ENCODE data around the gene CUEDC2. TPM values are rescaled to one million over a fixed set of nuclear protein-coding genes. Genes with fewer than 3 reads are reported as not detected.

The CUEDC2 gene
- total RNA-seq, 5 donors from 2014 or later (not counting 1 experiment from before 2014, with no cell fraction given), result 32.2 to 41.4 (median 37.8) TPM

- Mint-ChIP-seq H3K36me3 (no peaks in the 10 kb centered on the region), H3K9me3 (no peaks in the 10 kb centered on the region), H3K4me1 (peaks cover 24 to 41% (median 31%) of the 10 kb centered on the region in 3 donors), H3K4me3 (no peak overlapping the region), H3K27me3 (peaks cover 22 to 48% of the 10 kb centered on the region in 2 donors), H3K27ac (no peak overlapping the region)
- no peaks in the 10 kb centered on the region for H3K36me3 ChIP-seq (ENCODE audit: control insufficient read depth in 2 of 2, extremely low read depth in 1 of 2, insufficient read depth in 1 of 2, low read length in 1 of 2)
- 87% methylated on average over 4 of the region's 9 CpGs for whole genome bisulfite sequencing (ENCODE audit: insufficient coverage)
- ChIA-PET CTCF (no interaction called here), POLR2A (no interaction called here)
- no peak for DNase-seq
- peaks cover 20 to 33% of the 10 kb centered on the region in 2 experiments for H3K4me1 ChIP-seq (ENCODE audit: control insufficient read depth in 1 of 2, extremely low read depth in 1 of 2, insufficient read depth in 2 of 2, low read length in 2 of 2)
- H3K27me3 ChIP-seq (replicated peaks in 1 of 2; ENCODE audit: control insufficient read depth in 2 of 2, extremely low read depth in 1 of 2, insufficient read depth in 2 of 2, low read length in 1 of 2), result peaks cover 5 to 71% of the 10 kb centered on the region in 2 experiments
- H3K27ac ChIP-seq (ENCODE audit: low read length), result no peak overlapping the region
- no peak overlapping the region for H3K4me3 ChIP-seq (ENCODE audit: control insufficient read depth in 1 of 2, extremely low read depth in 1 of 2, low read length in 1 of 2)
- no peak for ATAC-seq (replicated peaks in 1 of 4)
- H3K9me3 ChIP-seq, result no peaks in the 10 kb centered on the region
These were observed 16.1 kb downstream of the CUEDC2 start for GRCh38 chr10:102416283-102416682.

GRCh38 chr10:102414749-102415148 is 17.6 kb downstream of the CUEDC2 start:
- Histone ChIP-seq H3K9me3 (no peaks in the 10 kb centered on the region), H3K27ac (ENCODE audit: low read length) (no peak overlapping the region), H3K36me3 (ENCODE audit: control insufficient read depth in 2 of 2, extremely low read depth in 1 of 2, insufficient read depth in 1 of 2, low read length in 1 of 2) (no peaks in the 10 kb centered on the region), H3K27me3 (replicated peaks in 1 of 2; ENCODE audit: control insufficient read depth in 2 of 2, extremely low read depth in 1 of 2, insufficient read depth in 2 of 2, low read length in 1 of 2) (peaks cover 5 to 86% of the 10 kb centered on the region in 2 experiments), H3K4me1 (ENCODE audit: control insufficient read depth in 1 of 2, extremely low read depth in 1 of 2, insufficient read depth in 2 of 2, low read length in 2 of 2) (peaks cover 16 to 38% of the 10 kb centered on the region in 2 experiments), H3K4me3 (ENCODE audit: control insufficient read depth in 1 of 2, extremely low read depth in 1 of 2, low read length in 1 of 2) (no peak overlapping the region)
- Mint-ChIP-seq H3K36me3 (no peaks in the 10 kb centered on the region), H3K4me1 (peaks cover 23 to 39% (median 28%) of the 10 kb centered on the region in 3 donors), H3K27ac (no peak overlapping the region), H3K4me3 (no peak overlapping the region), H3K27me3 (peaks cover 22 to 59% of the 10 kb centered on the region in 2 donors), H3K9me3 (no peaks in the 10 kb centered on the region)
- CTCF ChIA-PET, result interaction anchor here in 1 of 2 donors (0.6 kb wide), 1 partner anchor 245 kb away, joined by 3 read pairs; no protein-coding TSS in a partner anchor
- WGBS (ENCODE audit: insufficient coverage), result 70% methylated on average over 9 of the region's 20 CpGs
- DNase-seq, result no peak
- POLR2A ChIA-PET, result interaction anchor here (0.6 kb wide), 2 partner anchors 8 to 75 kb away, joined by 4 to 5 read pairs; no protein-coding TSS in a partner anchor
- no peak for ATAC-seq (replicated peaks in 1 of 4)

GRCh38 chr10:102413806-102414561 is 18.4 kb downstream of the CUEDC2 start:
- POLR2A ChIA-PET, result interaction anchor here in 1 of 2 donors (0.6 kb wide), 2 partner anchors 9 to 21 kb away, joined by 4 to 6 read pairs; no protein-coding TSS in a partner anchor
- WGBS (ENCODE audit: insufficient coverage), result 88% methylated on average over 12 of the region's 16 CpGs
- Mint-ChIP-seq H3K27ac (no peak overlapping the region), H3K4me1 (peaks cover 23 to 36% (median 26%) of the 10 kb centered on the region in 3 donors), H3K9me3 (no peaks in the 10 kb centered on the region), H3K27me3 (peaks cover 22 to 60% of the 10 kb centered on the region in 2 donors), H3K4me3 (no peak overlapping the region), H3K36me3 (no peaks in the 10 kb centered on the region)
- ATAC-seq (replicated peaks in 1 of 4), result no peak
- Histone ChIP-seq H3K27ac (ENCODE audit: low read length) (no peak overlapping the region), H3K27me3 (replicated peaks in 1 of 2; ENCODE audit: control insufficient read depth in 2 of 2, extremely low read depth in 1 of 2, insufficient read depth in 2 of 2, low read length in 1 of 2) (peaks cover 5 to 89% of the 10 kb centered on the region in 2 experiments), H3K4me1 (ENCODE audit: control insufficient read depth in 1 of 2, extremely low read depth in 1 of 2, insufficient read depth in 2 of 2, low read length in 2 of 2) (peaks cover 14 to 37% of the 10 kb centered on the region in 2 experiments), H3K9me3 (no peaks in the 10 kb centered on the region), H3K36me3 (ENCODE audit: control insufficient read depth in 2 of 2, extremely low read depth in 1 of 2, insufficient read depth in 1 of 2, low read length in 1 of 2) (no peaks in the 10 kb centered on the region), H3K4me3 (ENCODE audit: control insufficient read depth in 1 of 2, extremely low read depth in 1 of 2, low read length in 1 of 2) (no peak overlapping the region)
- CTCF ChIA-PET, result interaction anchor here in 1 of 2 donors (0.6 kb wide), 1 partner anchor 244 kb away, joined by 3 read pairs; no protein-coding TSS in a partner anchor
- DNase-seq, result no peak

GRCh38 chr10:102413053-102413705 is 19.2 kb downstream of the CUEDC2 start:
- H3K9me3 ChIP-seq, result no peaks in the 10 kb centered on the region
- H3K4me3 Mint-ChIP-seq, result peak overlapping the region in 1 of 3 donors; percentile 4
- H3K27ac Mint-ChIP-seq, result no peak overlapping the region
- no peak for ATAC-seq (replicated peaks in 1 of 4)
- peaks cover 14 to 40% of the 10 kb centered on the region in 2 experiments for H3K4me1 ChIP-seq (ENCODE audit: control insufficient read depth in 1 of 2, extremely low read depth in 1 of 2, insufficient read depth in 2 of 2, low read length in 2 of 2)
- peaks cover 26 to 34% (median 27%) of the 10 kb centered on the region in 3 donors for H3K4me1 Mint-ChIP-seq
- no peaks in the 10 kb centered on the region for H3K36me3 Mint-ChIP-seq
- WGBS (ENCODE audit: insufficient coverage), result 22% methylated on average over 2 of the region's 5 CpGs
- DNase-seq, result peak in 4 of 35 experiments; percentile 16 to 66 (median 43)
- H3K4me3 ChIP-seq (ENCODE audit: control insufficient read depth in 1 of 2, extremely low read depth in 1 of 2, low read length in 1 of 2), result no peak overlapping the region
- ChIA-PET POLR2A (interaction anchor here in 1 of 2 donors (0.6 kb wide), 1 partner anchor 20 kb away, joined by 6 read pairs; no protein-coding TSS in a partner anchor), CTCF (no interaction called here)
- H3K27me3 ChIP-seq (replicated peaks in 1 of 2; ENCODE audit: control insufficient read depth in 2 of 2, extremely low read depth in 1 of 2, insufficient read depth in 2 of 2, low read length in 1 of 2), result peaks cover 2 to 87% of the 10 kb centered on the region in 2 experiments
- no peaks in the 10 kb centered on the region for H3K36me3 ChIP-seq (ENCODE audit: control insufficient read depth in 2 of 2, extremely low read depth in 1 of 2, insufficient read depth in 1 of 2, low read length in 1 of 2)
- H3K9me3 Mint-ChIP-seq, result no peaks in the 10 kb centered on the region
- peaks cover 20 to 59% of the 10 kb centered on the region in 2 donors for H3K27me3 Mint-ChIP-seq
- H3K27ac ChIP-seq (ENCODE audit: low read length), result no peak overlapping the region

- ATAC-seq (replicated peaks in 1 of 4) (no peak), DNase-seq (no peak)
- Mint-ChIP-seq H3K4me3 (peak overlapping the region in 1 of 3 donors; percentile 4), H3K27ac (peak overlapping the region in 1 of 2 donors; percentile 11), H3K4me1 (peaks cover 30 to 34% (median 30%) of the 10 kb centered on the region in 3 donors), H3K36me3 (no peaks in the 10 kb centered on the region), H3K9me3 (no peaks in the 10 kb centered on the region), H3K27me3 (peaks cover 13 to 53% of the 10 kb centered on the region in 2 donors)
- H3K27ac ChIP-seq (ENCODE audit: low read length), result no peak overlapping the region
- no peaks in the 10 kb centered on the region for H3K9me3 ChIP-seq
- CTCF ChIA-PET, result interaction anchor here in 1 of 2 donors (0.7 kb wide), 1 partner anchor 180 kb away, joined by 3 read pairs; no protein-coding TSS in a partner anchor
- peaks cover 16 to 49% of the 10 kb centered on the region in 2 experiments for H3K4me1 ChIP-seq (ENCODE audit: control insufficient read depth in 1 of 2, extremely low read depth in 1 of 2, insufficient read depth in 2 of 2, low read length in 2 of 2)
- 93% methylated on average over 6 of the region's 10 CpGs for WGBS (ENCODE audit: insufficient coverage)
- no peak overlapping the region for H3K4me3 ChIP-seq (ENCODE audit: control insufficient read depth in 1 of 2, extremely low read depth in 1 of 2, low read length in 1 of 2)
- H3K27me3 ChIP-seq (replicated peaks in 1 of 2; ENCODE audit: control insufficient read depth in 2 of 2, extremely low read depth in 1 of 2, insufficient read depth in 2 of 2, low read length in 1 of 2), result peaks cover 0 to 87% of the 10 kb centered on the region in 2 experiments
- POLR2A ChIA-PET, result no interaction called here
- H3K36me3 ChIP-seq (ENCODE audit: control insufficient read depth in 2 of 2, extremely low read depth in 1 of 2, insufficient read depth in 1 of 2, low read length in 1 of 2), result no peaks in the 10 kb centered on the region
These were observed 20.1 kb downstream of the CUEDC2 start for GRCh38 chr10:102412293-102412692.
